ENCODE data around the gene GFOD1.

Gene GFOD1

GRCh38 chr6:13491538-13491937 is 4.1 kb upstream of the GFOD1 start:
- H3K27me3 ChIP-seq = peaks cover 0 to 4% (median 0%) of the 10 kb centered on the region in 11 experiments; a peak in 1 of 22 replicates

GRCh38 chr6:13490402-13490801 is 3.0 kb upstream of the GFOD1 start:
- no peak overlapping the region for H3K9ac ChIP-seq
- H3K4me1 ChIP-seq = peaks cover 5 to 19% (median 13%) of the 10 kb centered on the region in 10 experiments
- H4K20me1 ChIP-seq = peaks cover 0 to 4% (median 0%) of the 10 kb centered on the region in 11 experiments; a peak in 2 of 22 replicates
- no peak overlapping the region for H3K4me3 ChIP-seq
- no peak overlapping the region for H3K4me2 ChIP-seq
- H3K9me3 ChIP-seq (replicated peaks in 1 of 11) = no peaks in the 10 kb centered on the region
- peaks cover 0 to 4% (median 0%) of the 10 kb centered on the region in 11 experiments; a peak in 1 of 22 replicates for H3K27me3 ChIP-seq
- no peaks in the 10 kb centered on the region for H3K36me3 ChIP-seq
- TF ChIP-seq Cebpa-rat (IDR thresholded peaks at IDR 0.05) = no peak
- no peak overlapping the region for H3K27ac ChIP-seq

More at GRCh38 chr6:13491538-13491937, 4.1 kb upstream of the GFOD1 start:
- no peak for TF ChIP-seq Cebpa-rat (IDR thresholded peaks at IDR 0.05)
- peaks cover 0 to 4% (median 0%) of the 10 kb centered on the region in 11 experiments; a peak in 2 of 22 replicates for H4K20me1 ChIP-seq
- H3K4me3 ChIP-seq = no peak overlapping the region
- no peak overlapping the region for H3K9ac ChIP-seq
- H3K36me3 ChIP-seq = no peaks in the 10 kb centered on the region
- H3K4me1 ChIP-seq = peaks cover 8 to 21% (median 13%) of the 10 kb centered on the region in 10 experiments
- no peak overlapping the region for H3K27ac ChIP-seq
- H3K9me3 ChIP-seq (replicated peaks in 1 of 11) = no peaks in the 10 kb centered on the region
- H3K4me2 ChIP-seq = no peak overlapping the region

GRCh38 chr6:13488896-13489237 is 1.5 kb upstream of the GFOD1 start:
- Histone ChIP-seq H3K9me3 (replicated peaks in 1 of 11) (no peaks in the 10 kb centered on the region), H3K27me3 (peaks cover 0 to 4% (median 0%) of the 10 kb centered on the region in 11 experiments; a peak in 1 of 22 replicates), H3K4me1 (peaks cover 20 to 34% (median 28%) of the 10 kb centered on the region in 10 experiments), H3K4me3 (no peak overlapping the region), H4K20me1 (peaks cover 0 to 9% (median 0%) of the 10 kb centered on the region in 11 experiments; a peak in 6 of 22 replicates), H3K27ac (no peak overlapping the region), H3K4me2 (peak overlapping the region in 9 of 11 experiments; percentile 93 to 99 (median 96); a peak in 16 of 22 replicates), H3K36me3 (no peaks in the 10 kb centered on the region), H3K9ac (no peak overlapping the region)
- TF ChIP-seq Cebpa-rat (IDR thresholded peaks at IDR 0.05) = no peak

- H3K27me3 ChIP-seq = peaks cover 0 to 4% (median 0%) of the 10 kb centered on the region in 11 experiments; a peak in 1 of 22 replicates
- H3K27ac ChIP-seq = peak overlapping the region in 10 of 11 experiments; percentile 30 to 90 (median 58); a peak in 18 of 22 replicates
- H3K9me3 ChIP-seq (replicated peaks in 1 of 11) = no peaks in the 10 kb centered on the region
- H3K36me3 ChIP-seq = 0 out of 22 replicates have a peak, but pooled peaks cover 0 to under 1% (median 0%) of the 10 kb centered on the region in 11 experiments
- H3K9ac ChIP-seq = peak overlapping the region; percentile 8 to 90 (median 83); a peak in 21 of 22 replicates
- TF ChIP-seq Cebpa-rat (IDR thresholded peaks at IDR 0.05) = 0 out of 22 replicates have a peak, but pooled peaks of 2 of the 11 experiments have one; percentile 15 to 50
- H4K20me1 ChIP-seq = peaks cover 0 to 15% (median 0%) of the 10 kb centered on the region in 11 experiments; a peak in 6 of 22 replicates
- peak overlapping the region; percentile 83 to 99 (median 96) for H3K4me2 ChIP-seq
- H3K4me1 ChIP-seq = peaks cover 26 to 40% (median 32%) of the 10 kb centered on the region in 10 experiments
- H3K4me3 ChIP-seq = peak overlapping the region; percentile 71 to 88 (median 84)
These were observed 855 bp upstream of the GFOD1 start for GRCh38 chr6:13488015-13488895.

- Histone ChIP-seq H4K20me1 (peaks cover 0 to 17% (median 0%) of the 10 kb centered on the region in 11 experiments; a peak in 7 of 22 replicates), H3K9ac (peak overlapping the region; percentile 77 to 90 (median 83)), H3K4me3 (peak overlapping the region; percentile 71 to 88 (median 84)), H3K9me3 (replicated peaks in 1 of 11) (no peaks in the 10 kb centered on the region), H3K4me1 (peaks cover 26 to 43% (median 33%) of the 10 kb centered on the region in 10 experiments), H3K4me2 (peak overlapping the region; percentile 93 to 99 (median 97)), H3K36me3 (0 out of 22 replicates have a peak, but pooled peaks cover 0 to 4% (median 0%) of the 10 kb centered on the region in 11 experiments), H3K27me3 (peaks cover 0 to 4% (median 0%) of the 10 kb centered on the region in 11 experiments; a peak in 1 of 22 replicates), H3K27ac (peak overlapping the region; percentile 24 to 90 (median 77); a peak in 21 of 22 replicates)
- no peak for TF ChIP-seq Cebpa-rat (IDR thresholded peaks at IDR 0.05)
These were observed 700 bp downstream of the GFOD1 start for GRCh38 chr6:13486679-13487121.

GRCh38 chr6:13485923-13486562 is 1.4 kb downstream of the GFOD1 start:
- H3K27ac ChIP-seq = peak overlapping the region in 8 of 11 experiments; percentile 29 to 90 (median 78); a peak in 16 of 22 replicates
- H3K4me3 ChIP-seq = peak overlapping the region; percentile 71 to 88 (median 84)
- peaks cover 0 to 24% (median 0%) of the 10 kb centered on the region in 11 experiments; a peak in 8 of 22 replicates for H4K20me1 ChIP-seq
- peak overlapping the region; percentile 93 to 99 (median 97) for H3K4me2 ChIP-seq
- H3K9me3 ChIP-seq (replicated peaks in 1 of 11) = no peaks in the 10 kb centered on the region
- H3K4me1 ChIP-seq = peaks cover 26 to 46% (median 33%) of the 10 kb centered on the region in 10 experiments
- no peak for TF ChIP-seq Cebpa-rat (IDR thresholded peaks at IDR 0.05)
- peak overlapping the region; percentile 77 to 90 (median 83) for H3K9ac ChIP-seq
- H3K27me3 ChIP-seq = peaks cover 0 to 4% (median 0%) of the 10 kb centered on the region in 11 experiments; a peak in 1 of 22 replicates
- H3K36me3 ChIP-seq = 0 out of 22 replicates have a peak, but pooled peaks cover 0 to 4% (median 0%) of the 10 kb centered on the region in 11 experiments

GRCh38 chr6:13485303-13485702 is 2.1 kb downstream of the GFOD1 start:
- H3K27me3 ChIP-seq = peaks cover 0 to 4% (median 0%) of the 10 kb centered on the region in 11 experiments; a peak in 1 of 22 replicates
- H3K36me3 ChIP-seq = peaks cover 0 to 10% (median 0%) of the 10 kb centered on the region in 11 experiments; a peak in 4 of 22 replicates
- H3K4me3 ChIP-seq = peak overlapping the region; percentile 71 to 88 (median 84)
- peak overlapping the region; percentile 34 to 90 (median 83); a peak in 19 of 22 replicates for H3K9ac ChIP-seq
- no peaks in the 10 kb centered on the region for H3K9me3 ChIP-seq (replicated peaks in 1 of 11)
- peaks cover 26 to 49% (median 33%) of the 10 kb centered on the region in 10 experiments for H3K4me1 ChIP-seq
- peak overlapping the region; percentile 93 to 99 (median 97) for H3K4me2 ChIP-seq
- TF ChIP-seq Cebpa-rat (IDR thresholded peaks at IDR 0.05) = no peak
- H4K20me1 ChIP-seq = peaks cover 0 to 31% (median 0%) of the 10 kb centered on the region in 11 experiments; a peak in 8 of 22 replicates
- peak overlapping the region in 6 of 11 experiments; percentile 29 to 56 (median 48); a peak in 8 of 22 replicates for H3K27ac ChIP-seq

- Histone ChIP-seq H3K27me3 (peaks cover 0 to 4% (median 0%) of the 10 kb centered on the region in 11 experiments; a peak in 1 of 22 replicates), H3K9ac (peak overlapping the region in 5 of 11 experiments; percentile 82 to 90 (median 83); a peak in 8 of 22 replicates), H4K20me1 (peaks cover 0 to 36% (median 0%) of the 10 kb centered on the region in 11 experiments; a peak in 9 of 22 replicates), H3K4me3 (peak overlapping the region in 9 of 10 experiments; percentile 79 to 88 (median 86); a peak in 14 of 20 replicates), H3K36me3 (peaks cover 0 to 15% (median 3%) of the 10 kb centered on the region in 11 experiments; a peak in 5 of 22 replicates), H3K4me1 (peaks cover 29 to 49% (median 33%) of the 10 kb centered on the region in 10 experiments), H3K4me2 (peak overlapping the region; percentile 93 to 99 (median 97); a peak in 21 of 22 replicates), H3K9me3 (replicated peaks in 1 of 11) (no peaks in the 10 kb centered on the region), H3K27ac (no peak overlapping the region)
- TF ChIP-seq Cebpa-rat (IDR thresholded peaks at IDR 0.05) = no peak
These were observed 2.6 kb downstream of the GFOD1 start for GRCh38 chr6:13484827-13485226.
